Mucosa of stomach (tissue), 1 donor: ENCODE measurements around the gene UQCRHL.
A peak's percentile ranks its signal among the peaks of the same experiment; 100 is the strongest.

Experiments used
- H3K27me3 ChIP-seq: one replicate; pipeline ENCODE4 v1.7.0; 2013; ENCODE audit warnings: mild to moderate bottlenecking, low read length; ENCODE audit not compliant: control insufficient read depth, insufficient read depth
- H3K36me3 ChIP-seq: one replicate; pipeline ENCODE4 v1.7.0; 2013; ENCODE audit warnings: low read length; ENCODE audit not compliant: control insufficient read depth, insufficient read depth
- H3K4me1 ChIP-seq: one replicate; pipeline ENCODE4 v1.7.0; 2013; ENCODE audit warnings: mild to moderate bottlenecking, low read length; ENCODE audit not compliant: control insufficient read depth, insufficient read depth
- H3K4me3 ChIP-seq: one replicate; pipeline ENCODE4 v1.7.0; 2013; ENCODE audit warnings: low read length
- H3K9ac ChIP-seq: one replicate; pipeline ENCODE4 v1.7.0; 2013; ENCODE audit warnings: mild to moderate bottlenecking, low read length, moderate library complexity
- H3K9me3 ChIP-seq: one replicate; pipeline ENCODE4 v1.7.0; 2013; ENCODE audit warnings: mild to moderate bottlenecking, low read length, moderate library complexity; ENCODE audit not compliant: control insufficient read depth
- donor health status: Pancreatic carcinoma.

Gene UQCRHL

GRCh38 chr1:15804060-15804459 is 3.4 kb downstream of the UQCRHL start:
- Histone ChIP-seq H3K27me3 (no peaks in the 10 kb centered on the region), H3K36me3 (no peaks in the 10 kb centered on the region), H3K4me3 (no peak overlapping the region), H3K4me1 (peaks cover 35% of the 10 kb centered on the region), H3K9me3 (no peaks in the 10 kb centered on the region), H3K9ac (no peak overlapping the region)

- no peaks in the 10 kb centered on the region for H3K9me3 ChIP-seq
- H3K4me3 ChIP-seq: no peak overlapping the region
- peaks cover 32% of the 10 kb centered on the region for H3K4me1 ChIP-seq
- H3K36me3 ChIP-seq: no peaks in the 10 kb centered on the region
- no peaks in the 10 kb centered on the region for H3K27me3 ChIP-seq
- H3K9ac ChIP-seq: no peak overlapping the region
Observed at GRCh38 chr1:15803380-15803779, 4.1 kb downstream of the UQCRHL start.

GRCh38 chr1:15802234-15802965 is 5.0 kb downstream of the UQCRHL start:
- Histone ChIP-seq H3K4me3 (no peak overlapping the region), H3K9me3 (no peaks in the 10 kb centered on the region), H3K27me3 (no peaks in the 10 kb centered on the region), H3K9ac (no peak overlapping the region), H3K36me3 (no peaks in the 10 kb centered on the region), H3K4me1 (peaks cover 35% of the 10 kb centered on the region)

- Histone ChIP-seq H3K9me3 (no peaks in the 10 kb centered on the region), H3K27me3 (no peaks in the 10 kb centered on the region), H3K4me1 (peaks cover 49% of the 10 kb centered on the region), H3K9ac (no peak overlapping the region), H3K36me3 (no peaks in the 10 kb centered on the region), H3K4me3 (no peak overlapping the region)
Observed at GRCh38 chr1:15799928-15800835, 7.3 kb downstream of the UQCRHL start.

GRCh38 chr1:15799004-15799867 is 8.2 kb downstream of the UQCRHL start:
- H3K9ac ChIP-seq: no peak overlapping the region
- H3K27me3 ChIP-seq: no peaks in the 10 kb centered on the region
- H3K4me3 ChIP-seq: no peak overlapping the region
- no peaks in the 10 kb centered on the region for H3K9me3 ChIP-seq
- H3K36me3 ChIP-seq: no peaks in the 10 kb centered on the region
- peaks cover 53% of the 10 kb centered on the region for H3K4me1 ChIP-seq

- no peak overlapping the region for H3K4me3 ChIP-seq
- no peaks in the 10 kb centered on the region for H3K9me3 ChIP-seq
- no peaks in the 10 kb centered on the region for H3K27me3 ChIP-seq
- no peak overlapping the region for H3K9ac ChIP-seq
- no peaks in the 10 kb centered on the region for H3K36me3 ChIP-seq
- peaks cover 53% of the 10 kb centered on the region for H3K4me1 ChIP-seq
Observed at GRCh38 chr1:15797614-15798390, 9.6 kb downstream of the UQCRHL start.

- H3K27me3 ChIP-seq: no peaks in the 10 kb centered on the region
- H3K4me1 ChIP-seq: peaks cover 47% of the 10 kb centered on the region
- no peaks in the 10 kb centered on the region for H3K36me3 ChIP-seq
- no peak overlapping the region for H3K9ac ChIP-seq
- H3K4me3 ChIP-seq: no peak overlapping the region
- no peaks in the 10 kb centered on the region for H3K9me3 ChIP-seq
Observed at GRCh38 chr1:15796086-15796462, 11.4 kb downstream of the UQCRHL start.

- H3K36me3 ChIP-seq: peaks cover 15% of the 10 kb centered on the region
- H3K9me3 ChIP-seq: no peaks in the 10 kb centered on the region
- H3K4me3 ChIP-seq: no peak overlapping the region
- H3K27me3 ChIP-seq: no peaks in the 10 kb centered on the region
- peak overlapping the region; percentile 5 for H3K9ac ChIP-seq
- peaks cover 21% of the 10 kb centered on the region for H3K4me1 ChIP-seq
Observed at GRCh38 chr1:15788624-15789301, 18.7 kb downstream of the UQCRHL start.

GRCh38 chr1:15786581-15786980 is 20.9 kb downstream of the UQCRHL start:
- peaks cover 21% of the 10 kb centered on the region for H3K36me3 ChIP-seq
- no peaks in the 10 kb centered on the region for H3K9me3 ChIP-seq
- H3K4me1 ChIP-seq: peaks cover 30% of the 10 kb centered on the region
- H3K4me3 ChIP-seq: no peak overlapping the region
- H3K27me3 ChIP-seq: no peaks in the 10 kb centered on the region
- no peak overlapping the region for H3K9ac ChIP-seq

GRCh38 chr1:15785683-15786082 is 21.8 kb downstream of the UQCRHL start:
- Histone ChIP-seq H3K27me3 (no peaks in the 10 kb centered on the region), H3K36me3 (peaks cover 21% of the 10 kb centered on the region), H3K9me3 (no peaks in the 10 kb centered on the region), H3K9ac (no peak overlapping the region), H3K4me1 (peaks cover 34% of the 10 kb centered on the region), H3K4me3 (no peak overlapping the region)
